ENCODE measurements around the gene IRX4. TPM values are rescaled to one million over a fixed set of nuclear protein-coding genes. Genes with fewer than 3 reads are reported as not detected.

Gene IRX4
- total RNA-seq, 8 experiments from 2014 or later, result 0.11 to 0.43 (median 0.24) TPM; not detected in 5

DNA sequence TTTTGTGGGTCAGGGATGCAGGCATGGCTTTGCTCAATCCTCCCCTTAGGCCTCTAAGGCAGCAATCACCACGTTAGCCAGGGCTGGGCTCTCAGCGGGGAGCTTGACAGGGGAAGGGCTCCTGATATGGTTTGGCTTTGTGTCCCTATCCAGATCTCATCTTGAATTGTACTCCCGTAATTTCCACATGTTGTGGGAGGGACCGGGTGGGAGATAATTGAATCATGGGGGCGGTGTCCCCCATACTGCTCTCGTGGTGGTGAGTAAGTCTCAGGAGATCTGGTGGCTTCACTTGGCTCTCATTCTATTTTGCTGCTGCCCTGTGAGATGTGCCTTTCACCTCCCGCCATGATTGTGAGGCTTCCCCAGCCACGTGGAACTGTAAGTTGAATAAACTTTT is 11.5 kb upstream of the IRX4 start:
- Histone ChIP-seq H3K4me3 (no peak overlapping the region), H3K4me1 (replicated peaks in 1 of 2) (no peaks in the 10 kb centered on the region), H3K27ac (no peak overlapping the region)
- no peak for ATAC-seq (replicated peaks in 6 of 8)
- WGBS, 10 experiments, result 0 to 74% (median 40%) methylated on average over 1 to 5 of the region's 8 CpGs; no CpG with 5 or more reads in 3 of the 10 experiments
- in situ Hi-C loops (cut with MboI; ENCODE audit: low pct_unique_long_range_greater_than_20kb in 2 of 9, low sequenced_read_pairs in 9 of 9, unreplicated experiment in 9 of 9), result no loop called here

DNA sequence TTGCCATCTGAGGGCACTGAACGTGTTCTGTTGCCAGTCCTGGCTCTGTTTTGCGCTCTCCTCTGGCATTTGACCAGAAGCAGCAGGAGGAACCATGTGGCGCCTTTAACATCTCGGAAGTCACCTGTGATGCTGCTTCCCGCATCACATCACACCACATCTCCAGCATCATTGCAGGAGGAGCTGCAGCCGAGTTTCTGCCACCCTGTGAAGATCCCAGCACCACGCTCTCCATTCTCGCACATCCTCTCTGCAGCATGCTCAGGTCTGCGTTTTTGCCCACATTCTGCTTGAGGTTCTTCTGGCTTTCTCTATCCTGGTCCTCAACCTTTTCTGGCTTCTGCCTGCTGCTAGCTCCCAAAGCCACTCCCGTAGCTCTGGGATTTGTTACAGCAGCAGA is 11.0 kb upstream of the IRX4 start:
- H3K4me1 ChIP-seq (replicated peaks in 1 of 2), result no peaks in the 10 kb centered on the region
- no peak overlapping the region for H3K4me3 ChIP-seq
- H3K27ac ChIP-seq, result no peak overlapping the region
- no peak for ATAC-seq (replicated peaks in 6 of 8)
- WGBS, 10 experiments, result 7 to 100% (median 71%) methylated on average over 1 to 8 of the region's 10 CpGs; no CpG with 5 or more reads in 4 of the 10 experiments
- in situ Hi-C loops (cut with MboI; ENCODE audit: low pct_unique_long_range_greater_than_20kb in 2 of 9, low sequenced_read_pairs in 9 of 9, unreplicated experiment in 9 of 9), result no loop called here

DNA sequence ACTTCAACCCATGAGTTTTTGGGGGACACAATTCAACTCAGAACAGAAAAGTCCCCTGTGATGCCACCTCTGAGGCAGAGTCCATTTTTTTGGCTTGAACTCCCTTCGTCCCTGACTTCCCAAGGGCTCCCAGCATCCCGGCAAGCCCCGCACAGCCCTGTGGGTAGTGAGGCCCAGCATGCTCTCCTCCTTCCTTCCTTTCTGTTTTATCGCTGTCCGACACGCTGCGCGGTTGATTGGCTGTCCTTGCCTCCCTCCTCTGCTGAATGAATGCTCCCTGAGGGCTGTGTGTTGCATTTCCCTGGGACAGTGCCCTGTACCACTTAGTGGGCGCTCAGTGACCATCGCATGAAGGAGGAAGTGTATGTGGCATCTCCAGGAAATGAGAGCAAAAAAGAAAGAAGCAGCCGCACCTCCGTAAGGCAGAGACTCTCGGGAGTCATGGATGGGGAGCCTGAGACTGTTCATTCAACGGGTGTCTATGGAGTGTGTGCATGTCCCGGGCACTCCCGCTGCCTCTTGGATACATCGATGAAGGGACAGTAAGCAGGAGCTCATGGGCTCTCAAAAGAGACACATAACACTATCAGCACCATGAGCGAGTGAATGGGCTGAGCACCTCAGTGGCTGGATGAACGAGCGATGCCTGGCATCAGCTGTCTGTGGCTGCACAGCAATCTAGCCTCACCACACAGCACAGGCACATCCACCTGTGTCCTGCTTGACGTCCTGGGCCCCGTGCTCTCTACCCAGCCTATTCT is 10.1 kb upstream of the IRX4 start:
- no peak for ATAC-seq (replicated peaks in 6 of 8)
- H3K4me1 ChIP-seq (replicated peaks in 1 of 2), result no peaks in the 10 kb centered on the region
- 20 to 92% (median 77%) methylated on average over 1 to 9 of the region's 22 CpGs; no CpG with 5 or more reads in 3 of the 10 experiments for WGBS, 10 experiments
- H3K27ac ChIP-seq, result no peak overlapping the region
- in situ Hi-C loops (cut with MboI; ENCODE audit: low pct_unique_long_range_greater_than_20kb in 2 of 9, low sequenced_read_pairs in 9 of 9, unreplicated experiment in 9 of 9), result no loop called here
- no peak overlapping the region for H3K4me3 ChIP-seq

DNA sequence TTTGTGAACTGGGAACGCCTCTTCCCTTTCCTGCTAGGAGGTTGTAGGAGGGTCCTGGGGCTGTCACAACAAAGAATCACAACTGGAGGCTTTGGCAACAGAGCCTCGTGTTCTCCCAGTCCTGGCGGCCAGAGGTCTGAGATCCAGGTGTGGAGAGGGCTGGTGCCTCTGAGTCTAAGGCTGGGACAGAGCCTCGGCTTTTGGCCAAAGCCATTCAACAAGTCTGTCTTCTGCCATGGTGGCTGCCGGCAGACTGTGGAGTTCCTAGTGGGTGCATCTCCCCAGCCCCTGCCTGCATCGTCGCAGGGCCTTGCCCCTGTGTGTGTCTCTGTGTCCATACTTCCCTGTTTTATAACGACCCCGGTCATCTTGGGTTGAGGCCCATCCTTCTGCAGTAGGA is 9.5 kb upstream of the IRX4 start:
- WGBS, 10 experiments, result 21 to 78% (median 57%) methylated on average over 1 to 7 of the region's 9 CpGs; no CpG with 5 or more reads in 5 of the 10 experiments
- ATAC-seq (replicated peaks in 6 of 8), result no peak
- no peak overlapping the region for H3K4me3 ChIP-seq
- in situ Hi-C loops (cut with MboI; ENCODE audit: low pct_unique_long_range_greater_than_20kb in 2 of 9, low sequenced_read_pairs in 9 of 9, unreplicated experiment in 9 of 9), result no loop called here
- no peak overlapping the region for H3K27ac ChIP-seq
- no peaks in the 10 kb centered on the region for H3K4me1 ChIP-seq (replicated peaks in 1 of 2)

DNA sequence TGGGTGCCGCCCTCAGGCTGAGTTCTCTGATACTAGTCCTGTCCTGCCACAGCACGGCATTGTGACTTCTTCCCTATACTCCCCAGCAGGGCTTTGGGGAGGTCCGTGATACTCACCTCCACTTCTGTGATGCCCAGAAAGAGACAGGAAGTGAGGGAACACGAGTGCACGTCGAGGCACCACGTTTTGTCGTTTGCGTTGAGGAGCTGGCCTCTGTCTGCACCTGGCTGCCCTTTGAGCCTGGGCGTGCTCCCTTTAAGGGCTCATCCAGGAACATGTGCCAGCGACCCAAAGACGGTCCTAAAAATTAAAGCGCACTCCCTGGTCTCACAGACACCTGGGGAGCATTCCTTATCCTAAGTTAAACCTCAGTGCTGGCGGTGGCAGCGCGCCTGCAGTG is 8.7 kb upstream of the IRX4 start:
- in situ Hi-C loops (cut with MboI; ENCODE audit: low pct_unique_long_range_greater_than_20kb in 2 of 9, low sequenced_read_pairs in 9 of 9, unreplicated experiment in 9 of 9), result no loop called here
- no peaks in the 10 kb centered on the region for H3K4me1 ChIP-seq (replicated peaks in 1 of 2)
- H3K27ac ChIP-seq, result no peak overlapping the region
- no peak overlapping the region for H3K4me3 ChIP-seq
- no peak for ATAC-seq (replicated peaks in 6 of 8)
- 11 to 100% (median 85%) methylated on average over 3 to 8 of the region's 16 CpGs; no CpG with 5 or more reads in 4 of the 10 experiments for WGBS, 10 experiments

DNA sequence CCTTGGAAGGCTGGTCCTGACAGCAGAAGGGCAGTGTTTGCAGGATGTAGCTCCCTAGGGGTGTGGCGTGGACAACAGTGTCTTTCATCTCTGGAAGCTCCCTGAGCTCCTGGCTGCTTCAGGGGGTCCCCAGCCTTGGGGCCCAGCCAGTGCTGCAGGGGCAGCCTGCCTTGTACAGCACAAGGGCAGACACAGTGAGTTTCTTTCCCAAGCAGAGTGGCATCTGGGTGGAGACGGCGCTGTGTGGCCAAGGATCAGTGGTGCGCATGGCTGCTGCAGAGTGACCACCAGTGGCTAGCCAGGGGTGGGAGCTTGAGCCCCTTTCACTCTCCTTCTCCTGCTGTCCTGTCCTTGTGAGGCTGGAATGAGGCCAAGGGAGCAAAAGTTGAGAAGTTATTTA is 7.6 kb upstream of the IRX4 start:
- Histone ChIP-seq H3K27ac (no peak overlapping the region), H3K4me3 (no peak overlapping the region), H3K4me1 (replicated peaks in 1 of 2) (no peaks in the 10 kb centered on the region)
- ATAC-seq (replicated peaks in 6 of 8), result no peak
- 100% methylated on average over 1 of the region's 4 CpGs; no CpG with 5 or more reads in 7 of the 10 experiments for WGBS, 10 experiments
- in situ Hi-C loops (cut with MboI; ENCODE audit: low pct_unique_long_range_greater_than_20kb in 2 of 9, low sequenced_read_pairs in 9 of 9, unreplicated experiment in 9 of 9), result no loop called here

DNA sequence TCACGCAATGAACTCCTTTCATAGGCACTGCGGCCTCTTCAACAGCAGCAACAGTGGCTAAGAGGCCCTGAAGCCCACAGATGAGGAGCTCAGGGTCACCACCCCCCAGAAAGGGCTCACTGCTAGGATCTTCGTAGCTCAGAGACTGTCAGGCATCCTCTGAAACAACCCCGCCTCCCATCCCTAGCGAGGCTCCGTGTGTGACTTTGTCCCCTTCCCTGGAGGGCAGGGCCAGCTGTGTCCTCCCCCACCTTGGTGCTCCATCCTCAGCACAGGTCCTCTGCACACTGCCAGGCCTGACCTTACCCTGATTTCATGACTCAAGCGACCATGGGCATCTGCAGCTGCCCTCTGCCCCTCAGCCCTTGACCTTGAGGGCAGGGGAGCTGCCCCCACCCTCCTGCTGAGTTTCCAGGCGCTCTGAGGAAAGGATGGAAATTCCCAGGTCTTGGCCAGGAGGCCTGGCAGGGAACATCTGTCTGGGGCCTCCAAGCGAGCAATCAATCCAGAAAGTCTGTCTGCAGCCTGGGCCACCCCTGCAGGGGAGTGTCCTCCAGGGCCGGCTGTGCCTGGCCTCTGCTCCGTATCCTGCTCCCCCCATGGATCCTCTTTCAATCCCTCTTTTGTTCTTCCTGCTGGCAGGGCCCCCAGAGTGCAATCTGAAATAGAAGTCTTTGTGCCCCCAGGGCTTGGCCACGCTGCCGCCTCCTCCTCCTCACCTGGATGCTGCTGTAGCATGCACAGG is 6.8 kb upstream of the IRX4 start:
- Histone ChIP-seq H3K4me3 (no peak overlapping the region), H3K4me1 (replicated peaks in 1 of 2) (peaks cover 0 to 2% of the 10 kb centered on the region in 2 donors), H3K27ac (no peak overlapping the region)
- no peak for ATAC-seq (replicated peaks in 6 of 8)
- in situ Hi-C loops (cut with MboI; ENCODE audit: low pct_unique_long_range_greater_than_20kb in 2 of 9, low sequenced_read_pairs in 9 of 9, unreplicated experiment in 9 of 9), result no loop called here
- WGBS, 10 experiments, result 0 to 100% (median 74%) methylated on average over 1 to 6 of the region's 13 CpGs; no CpG with 5 or more reads in 2 of the 10 experiments

DNA sequence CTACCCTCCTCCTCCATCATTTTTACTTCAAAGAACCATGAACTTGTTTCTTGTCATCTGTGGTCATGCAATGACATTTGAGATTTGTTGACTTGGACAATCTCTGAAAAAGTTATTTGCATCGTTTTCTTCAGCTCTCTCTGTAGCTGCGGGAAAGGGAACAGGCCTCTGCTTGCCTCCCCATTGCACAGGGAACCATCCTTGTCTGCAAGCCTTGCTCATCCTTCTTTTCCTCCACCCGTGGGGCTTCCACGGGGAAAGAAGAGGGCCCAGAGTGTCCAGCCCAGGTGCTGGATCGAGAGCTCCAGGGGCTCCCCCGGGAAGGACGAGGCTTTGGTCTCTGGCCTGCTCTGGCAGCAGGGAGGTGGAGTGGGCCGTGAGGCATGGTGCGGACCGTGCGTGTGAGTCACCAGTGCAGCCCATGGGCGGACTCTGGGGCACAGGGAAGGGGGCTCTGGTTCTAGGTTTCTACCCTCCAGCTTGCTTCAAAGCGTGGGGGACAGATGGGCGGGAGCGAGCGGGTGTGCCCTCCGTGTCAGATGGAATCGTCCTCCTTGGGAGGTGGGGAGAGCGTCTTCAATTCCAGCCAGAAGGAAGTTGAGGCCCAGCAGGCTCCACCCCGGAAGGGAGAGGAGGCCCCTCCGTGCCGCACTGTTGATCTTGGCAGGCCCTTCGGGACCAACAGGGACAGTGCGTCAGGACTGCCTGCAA is 6.0 kb upstream of the IRX4 start:
- Histone ChIP-seq H3K4me1 (replicated peaks in 1 of 2) (peaks cover 1 to 7% of the 10 kb centered on the region in 2 donors), H3K4me3 (no peak overlapping the region), H3K27ac (no peak overlapping the region)
- in situ Hi-C loops (cut with MboI; ENCODE audit: low pct_unique_long_range_greater_than_20kb in 2 of 9, low sequenced_read_pairs in 9 of 9, unreplicated experiment in 9 of 9), result no loop called here
- ATAC-seq (replicated peaks in 6 of 8), result no peak
- 20 to 71% (median 62%) methylated on average over 1 to 10 of the region's 24 CpGs; no CpG with 5 or more reads in 4 of the 10 experiments for WGBS, 10 experiments

DNA sequence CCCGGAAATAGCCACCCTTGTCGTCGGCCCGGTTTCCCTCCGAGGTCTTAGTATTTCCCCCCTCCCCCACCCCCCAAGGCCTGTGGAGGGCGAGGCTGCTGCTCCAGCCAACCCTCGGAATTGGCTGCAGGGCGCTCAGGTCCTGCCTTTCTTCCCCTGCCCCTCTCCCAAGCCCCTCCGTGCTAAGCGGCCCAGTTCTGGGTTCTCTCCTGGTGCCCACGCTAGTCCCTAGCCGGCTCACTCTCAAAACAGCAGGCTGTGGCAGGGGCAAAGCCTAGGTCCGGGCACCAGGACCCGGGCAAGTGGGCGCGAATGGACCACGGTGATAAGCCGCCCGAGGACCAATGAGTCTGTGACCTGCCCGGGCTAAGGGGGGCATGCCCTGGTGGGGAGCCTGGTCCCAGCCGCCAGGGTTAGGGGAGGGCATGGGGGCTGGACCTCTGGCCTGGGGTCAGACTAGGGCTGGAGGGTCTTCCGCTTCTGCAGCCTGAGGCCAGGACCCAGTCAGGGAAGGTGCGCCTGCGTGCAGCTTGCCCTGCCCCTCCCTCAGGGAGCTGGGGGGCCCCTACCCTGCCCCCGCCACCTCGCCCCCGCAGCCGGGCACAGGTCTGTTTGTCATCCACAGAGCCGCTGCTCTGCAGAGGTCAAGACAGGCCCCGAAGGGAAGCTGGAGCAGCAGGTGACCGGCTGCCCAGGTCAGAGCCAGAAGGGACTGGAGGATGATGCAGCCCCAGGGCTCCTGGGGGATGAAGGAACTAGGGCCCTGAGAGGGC is 5.0 kb upstream of the IRX4 start:
- H3K4me3 ChIP-seq, result peak overlapping the region in 1 of 5 donors; percentile 35
- in situ Hi-C loops (cut with MboI; ENCODE audit: low pct_unique_long_range_greater_than_20kb in 2 of 9, low sequenced_read_pairs in 9 of 9, unreplicated experiment in 9 of 9), result no loop called here
- ATAC-seq (replicated peaks in 6 of 8), result no peak

DNA sequence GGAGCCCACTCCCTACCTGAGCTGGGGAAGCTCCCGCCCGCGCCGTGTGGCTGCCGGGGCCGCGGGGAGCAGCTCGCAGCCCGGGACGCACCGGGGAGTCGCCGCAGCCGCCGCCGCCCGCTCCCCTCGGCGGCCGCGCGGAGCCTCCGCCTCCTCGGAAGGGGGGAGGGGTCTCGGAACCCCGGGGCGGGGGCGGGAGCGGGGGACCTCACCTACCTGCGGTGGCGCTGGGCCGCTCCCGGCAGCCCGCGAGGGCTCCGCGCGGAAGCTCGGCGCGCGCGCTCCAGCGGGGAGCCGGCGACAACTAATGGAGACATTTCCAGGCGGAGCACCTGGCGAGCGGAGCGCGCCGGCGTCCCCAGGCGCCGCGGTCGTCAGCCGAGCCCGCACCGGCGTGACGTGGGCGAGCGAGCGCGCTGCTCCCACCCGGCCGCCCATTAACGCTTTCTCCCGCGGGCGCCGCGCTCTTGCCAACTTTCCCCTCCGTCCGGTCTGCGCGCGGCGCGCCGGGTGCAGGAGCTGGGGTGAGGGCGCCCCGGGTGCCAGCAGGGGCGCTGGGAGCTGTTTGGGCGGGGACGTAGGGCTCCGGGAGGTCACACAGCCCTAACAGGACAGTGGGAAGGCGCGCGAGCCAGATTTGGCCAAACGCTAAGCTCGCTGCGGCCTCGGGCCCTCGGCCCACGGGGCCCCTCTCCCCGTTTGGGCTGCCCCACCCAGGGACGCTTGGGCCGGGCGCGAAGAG is 4.3 kb upstream of the IRX4 start:
- in situ Hi-C loops (cut with MboI; ENCODE audit: low pct_unique_long_range_greater_than_20kb in 2 of 9, low sequenced_read_pairs in 9 of 9, unreplicated experiment in 9 of 9), result no loop called here
- Histone ChIP-seq H3K27ac (no peak overlapping the region), H3K4me3 (peak overlapping the region; percentile 6 to 35 (median 18)), H3K4me1 (replicated peaks in 1 of 2) (peaks cover 13 to 16% of the 10 kb centered on the region in 2 donors)
- WGBS, 10 experiments, result 1% methylated on average over 18 of the region's 102 CpGs; no CpG with 5 or more reads in 9 of the 10 experiments
- ATAC-seq (replicated peaks in 6 of 8), result no peak

More for the DNA sequence above, 5.0 kb upstream of the IRX4 start:
- peaks cover 9 to 13% of the 10 kb centered on the region in 2 donors for H3K4me1 ChIP-seq (replicated peaks in 1 of 2)
- WGBS, 10 experiments, result 18% methylated on average over 4 of the region's 31 CpGs; no CpG with 5 or more reads in 9 of the 10 experiments
- H3K27ac ChIP-seq, result no peak overlapping the region

DNA sequence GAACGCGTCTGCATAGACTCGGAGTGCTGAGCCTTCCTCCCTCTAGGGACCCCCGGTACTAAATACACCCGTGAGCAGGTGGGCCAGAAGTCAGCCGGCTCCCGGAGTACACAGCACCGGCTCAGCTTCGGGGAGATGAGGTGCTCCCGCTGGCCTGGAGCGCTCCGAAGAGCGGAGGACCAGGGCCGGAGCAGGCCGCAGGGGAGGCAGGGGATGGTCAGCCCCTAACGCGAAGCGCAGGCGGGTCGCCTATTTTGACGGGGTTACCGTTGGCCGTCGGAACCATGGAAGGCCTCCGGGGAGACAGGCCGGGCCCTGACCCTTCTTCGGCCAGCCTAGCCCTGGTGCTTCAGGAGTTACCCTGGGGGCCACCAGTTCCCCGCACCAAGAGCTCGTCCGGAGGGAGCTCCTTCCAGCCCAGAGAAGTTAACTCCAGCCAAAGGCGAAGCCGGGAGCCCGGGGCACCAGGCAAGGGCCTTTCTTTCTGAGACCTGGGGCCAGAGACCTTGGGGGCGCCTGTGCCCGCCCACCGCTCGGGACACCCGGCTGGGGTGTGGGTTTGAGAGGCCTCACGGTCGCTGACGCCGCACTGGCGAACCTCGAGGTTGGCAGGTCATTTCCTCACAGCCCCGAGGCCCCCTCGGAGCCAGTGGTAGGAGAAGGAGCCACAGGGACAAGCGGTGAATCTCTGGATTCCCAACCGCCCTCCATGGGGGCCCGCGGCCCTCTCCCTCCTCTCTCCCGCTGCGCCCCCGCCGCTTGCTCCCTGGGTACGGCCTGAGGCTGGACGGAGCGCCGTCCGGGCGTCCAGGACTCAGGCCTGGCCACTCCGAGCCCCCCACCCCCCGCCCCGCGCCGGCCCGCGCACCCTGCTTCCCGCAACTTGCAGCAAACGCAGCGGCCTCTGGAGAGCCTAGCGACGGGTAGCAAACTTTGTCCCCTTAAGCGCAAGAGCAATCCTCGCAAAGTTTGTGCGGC is 3.4 kb upstream of the IRX4 start:
- H3K4me3 ChIP-seq, result peak overlapping the region in 3 of 5 donors; percentile 18 to 35 (median 35)
- peaks cover 13 to 20% of the 10 kb centered on the region in 2 donors for H3K4me1 ChIP-seq (replicated peaks in 1 of 2)
- in situ Hi-C loops (cut with MboI; ENCODE audit: low pct_unique_long_range_greater_than_20kb in 2 of 9, low sequenced_read_pairs in 9 of 9, unreplicated experiment in 9 of 9), result no loop called here
- WGBS, 10 experiments, result 0 to 33% (median 4%) methylated on average over 2 to 7 of the region's 75 CpGs; no CpG with 5 or more reads in 6 of the 10 experiments
- H3K27ac ChIP-seq, result no peak overlapping the region
- ATAC-seq (replicated peaks in 6 of 8), result no peak

All from motor neuron (in vitro differentiated cells).